Stimulated activated CD8-positive, alpha-beta memory T cell treated with anti-CD3 and anti-CD28 coated beads, Interleukin-12 subunit alpha, Interleukin-12 subunit beta, amount 100 ng/mL, for 4 hours (primary cell): ENCODE data around the gene SLC6A8.
"Not testable (repeated sequence)": the region's sequence is repeated elsewhere in the genome, so short reads cannot be mapped to it uniquely, and the experiment has no call there.

Experiments used
- DNase-seq: peaks from one replicate; pipeline ENCODE4 v3.0.0-alpha.2; 2020; ENCODE audit warnings: low read depth

The SLC6A8 gene

GRCh38 chrX:153731845-153732215, 44.1 kb downstream of the SLC6A8 start:
- DNase-seq = no peak

- no peak for DNase-seq
Observed at GRCh38 chrX:153732401-153732800, 44.7 kb downstream of the SLC6A8 start.

- no peak for DNase-seq
Observed at GRCh38 chrX:153733651-153734240, 46.0 kb downstream of the SLC6A8 start.

- no peak for DNase-seq
Observed at GRCh38 chrX:153734871-153735270, 47.1 kb downstream of the SLC6A8 start.

GRCh38 chrX:153735274-153735673, 47.5 kb downstream of the SLC6A8 start:
- no peak for DNase-seq

GRCh38 chrX:153736071-153736820, 48.5 kb downstream of the SLC6A8 start:
- DNase-seq = no peak

GRCh38 chrX:153736871-153737441, 49.2 kb downstream of the SLC6A8 start:
- DNase-seq = no peak

GRCh38 chrX:153738056-153738605, 50.4 kb downstream of the SLC6A8 start:
- DNase-seq = no peak

- no peak for DNase-seq
Observed at GRCh38 chrX:153739754-153740486, 52.2 kb downstream of the SLC6A8 start.

- no peak for DNase-seq
Observed at GRCh38 chrX:153740631-153741222, 53.0 kb downstream of the SLC6A8 start.

GRCh38 chrX:153741446-153741845, 53.7 kb downstream of the SLC6A8 start:
- DNase-seq = no peak

GRCh38 chrX:153742111-153742510, 54.4 kb downstream of the SLC6A8 start:
- not testable (repeated sequence) for DNase-seq

- not testable (repeated sequence) for DNase-seq
Observed at GRCh38 chrX:153742796-153743467, 55.2 kb downstream of the SLC6A8 start.

GRCh38 chrX:153743468-153744209, 55.9 kb downstream of the SLC6A8 start:
- DNase-seq = not testable (repeated sequence)

- no peak for DNase-seq
Observed at GRCh38 chrX:153744210-153745066, 56.7 kb downstream of the SLC6A8 start.

GRCh38 chrX:153745067-153745433, 57.3 kb downstream of the SLC6A8 start:
- DNase-seq = not testable (repeated sequence)
